C4-2B (cell line): ENCODE results near the gene EMILIN3.
"Not testable (repeated sequence)": the region's sequence is repeated elsewhere in the genome, so short reads cannot be mapped to it uniquely, and the experiment has no call there.

ENCODE experiments used
- ZFX ChIP-seq: fragments of 450-650 bp; IDR thresholded peaks from 2 replicates; pipeline ENCODE4 v1.6.1; 2017
- TF ChIP-seq, protein P1 (sequence below): fragments of 450-650 bp; conservative IDR thresholded peaks from 2 replicates; pipeline ENCODE4 v1.5.1; 2017; ENCODE audit warnings: mild to moderate bottlenecking

DNA sequence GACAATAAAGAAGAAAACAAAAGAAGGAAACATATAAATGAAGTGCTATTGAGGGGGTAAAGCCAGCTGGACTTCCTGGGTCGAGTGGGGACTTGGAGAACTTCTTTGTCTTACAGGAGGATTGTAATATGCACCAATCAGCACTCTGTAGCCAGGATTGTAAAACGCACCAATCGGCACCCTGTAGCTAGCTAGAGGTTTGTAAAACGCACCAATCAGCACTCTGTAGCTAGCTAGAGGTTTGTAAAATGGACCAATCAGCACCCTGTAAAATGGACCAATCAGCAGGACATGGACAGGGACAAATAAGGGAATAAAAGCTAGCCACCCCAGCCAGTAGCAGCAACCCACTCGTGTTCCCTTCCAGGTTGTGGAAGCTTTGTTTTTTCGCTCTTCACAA, 54.6 kb downstream of the EMILIN3 start:
- TF ChIP-seq, protein P1, sequence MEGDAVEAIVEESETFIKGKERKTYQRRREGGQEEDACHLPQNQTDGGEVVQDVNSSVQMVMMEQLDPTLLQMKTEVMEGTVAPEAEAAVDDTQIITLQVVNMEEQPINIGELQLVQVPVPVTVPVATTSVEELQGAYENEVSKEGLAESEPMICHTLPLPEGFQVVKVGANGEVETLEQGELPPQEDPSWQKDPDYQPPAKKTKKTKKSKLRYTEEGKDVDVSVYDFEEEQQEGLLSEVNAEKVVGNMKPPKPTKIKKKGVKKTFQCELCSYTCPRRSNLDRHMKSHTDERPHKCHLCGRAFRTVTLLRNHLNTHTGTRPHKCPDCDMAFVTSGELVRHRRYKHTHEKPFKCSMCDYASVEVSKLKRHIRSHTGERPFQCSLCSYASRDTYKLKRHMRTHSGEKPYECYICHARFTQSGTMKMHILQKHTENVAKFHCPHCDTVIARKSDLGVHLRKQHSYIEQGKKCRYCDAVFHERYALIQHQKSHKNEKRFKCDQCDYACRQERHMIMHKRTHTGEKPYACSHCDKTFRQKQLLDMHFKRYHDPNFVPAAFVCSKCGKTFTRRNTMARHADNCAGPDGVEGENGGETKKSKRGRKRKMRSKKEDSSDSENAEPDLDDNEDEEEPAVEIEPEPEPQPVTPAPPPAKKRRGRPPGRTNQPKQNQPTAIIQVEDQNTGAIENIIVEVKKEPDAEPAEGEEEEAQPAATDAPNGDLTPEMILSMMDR = not testable (repeated sequence)
- not testable (repeated sequence) for TF ChIP-seq ZFX
